Effector CD8-positive, alpha-beta T cell (primary cell): ENCODE measurements around the gene MAP2K5.

Experiments used
- DNase-seq: peaks from one replicate; lab custom pipeline; 2025; lab: John Stamatoyannopoulos, UW

The MAP2K5 gene

GRCh38 chr15:67825881-67826716 lies 283.6 kb downstream of the MAP2K5 start:
- no peak for DNase-seq

GRCh38 chr15:67826717-67827561 lies 284.4 kb downstream of the MAP2K5 start:
- no peak for DNase-seq

GRCh38 chr15:67827562-67828277 lies 285.2 kb downstream of the MAP2K5 start:
- no peak for DNase-seq

GRCh38 chr15:67828278-67828968 lies 285.9 kb downstream of the MAP2K5 start:
- no peak for DNase-seq

GRCh38 chr15:67828969-67829646 lies 286.6 kb downstream of the MAP2K5 start:
- DNase-seq: no peak

- no peak for DNase-seq
Observed at GRCh38 chr15:67829647-67830504, 287.4 kb downstream of the MAP2K5 start.

GRCh38 chr15:67831363-67831762 lies 288.9 kb downstream of the MAP2K5 start:
- no peak for DNase-seq

GRCh38 chr15:67832031-67832551 lies 289.6 kb downstream of the MAP2K5 start:
- DNase-seq: no peak

GRCh38 chr15:67832897-67833709 lies 290.6 kb downstream of the MAP2K5 start:
- no peak for DNase-seq

GRCh38 chr15:67833710-67834511 lies 291.4 kb downstream of the MAP2K5 start:
- DNase-seq: no peak

- DNase-seq: no peak
Observed at GRCh38 chr15:67834581-67835296, 292.2 kb downstream of the MAP2K5 start.

- DNase-seq: no peak
Observed at GRCh38 chr15:67835297-67836133, 293.0 kb downstream of the MAP2K5 start.

GRCh38 chr15:67836134-67836455 lies 293.6 kb downstream of the MAP2K5 start:
- DNase-seq: no peak

- DNase-seq: peak; percentile 33
Observed at GRCh38 chr15:67836477-67836876, 294.0 kb downstream of the MAP2K5 start.

- no peak for DNase-seq
Observed at GRCh38 chr15:67836955-67837354, 294.5 kb downstream of the MAP2K5 start.

GRCh38 chr15:67838789-67839332 lies 296.4 kb downstream of the MAP2K5 start:
- DNase-seq: no peak
